Mesenchymal stem cell (in vitro differentiated cells and primary cell): Measurements from ENCODE around the gene SRSF4.

Experiments used
- DNase-seq: peaks from one replicate; pipeline ENCODE4 v3.0.0-alpha.2; 2013
- H2AFZ ChIP-seq: one replicate; pipeline ENCODE4 v1.6.1; 2013; ENCODE audit warnings: low read depth, mild to moderate bottlenecking, control low read depth, inconsistent platforms, low read length, moderate library complexity
- H2AK5ac ChIP-seq: 2 replicates; pipeline ENCODE4 v1.6.1; 2013; ENCODE audit warnings: low read length, moderate library complexity, mild to moderate bottlenecking, inconsistent platforms; ENCODE audit not compliant: severe bottlenecking
- H2BK120ac ChIP-seq: one replicate; pipeline ENCODE4 v1.6.1; 2013; ENCODE audit warnings: low read depth, mild to moderate bottlenecking, inconsistent platforms, low read length, moderate library complexity
- H2BK12ac ChIP-seq, 2 experiments: one replicate each; pipeline ENCODE4 v1.6.1; 2013; ENCODE audit warnings: inconsistent platforms in 2 of 2, low read length in 2 of 2, mild to moderate bottlenecking in 2 of 2, moderate library complexity in 2 of 2, control low read depth in 1 of 2
- H2BK15ac ChIP-seq: one replicate; pipeline ENCODE4 v1.6.1; 2013; ENCODE audit warnings: mild to moderate bottlenecking, low read depth, inconsistent platforms; ENCODE audit not compliant: poor library complexity, severe bottlenecking
- H2BK5ac ChIP-seq: 2 replicates; pipeline ENCODE4 v1.6.1; 2013; ENCODE audit warnings: low read depth, mild to moderate bottlenecking, low read length, control low read depth, inconsistent platforms; ENCODE audit not compliant: poor library complexity, severe bottlenecking
- H3K14ac ChIP-seq, 2 experiments: one replicate each; pipeline ENCODE4 v1.6.1; 2013; ENCODE audit warnings: inconsistent platforms in 2 of 2, low read length in 2 of 2, control low read depth in 1 of 2, mild to moderate bottlenecking in 1 of 2, moderate library complexity in 1 of 2
- H3K18ac ChIP-seq, 2 experiments: one replicate each; pipeline ENCODE4 v1.6.1; 2013; ENCODE audit warnings: inconsistent platforms in 2 of 2, low read length in 2 of 2, control low read depth in 1 of 2, low read depth in 1 of 2, mild to moderate bottlenecking in 1 of 2
- H3K23ac ChIP-seq, 2 experiments: one replicate each; pipeline ENCODE4 v1.6.1; 2013; ENCODE audit warnings: inconsistent platforms in 2 of 2, low read length in 2 of 2, mild to moderate bottlenecking in 2 of 2, moderate library complexity in 2 of 2, control low read depth in 1 of 2
- H3K27ac ChIP-seq: 2 replicates; pipeline ENCODE4 v1.5.1; 2013; ENCODE audit warnings: mild to moderate bottlenecking, moderate library complexity, low read length, control low read depth, inconsistent platforms; ENCODE audit not compliant: poor library complexity, severe bottlenecking
- H3K27me3 ChIP-seq, 2 experiments: 2 replicates each; pipeline versions ENCODE4 v1.6.1 to v1.7.0; 2013; ENCODE audit warnings: low read length in 2 of 2, mild to moderate bottlenecking in 2 of 2, moderate library complexity in 2 of 2, control low read depth in 1 of 2, inconsistent platforms in 1 of 2; ENCODE audit not compliant: control insufficient read depth in 1 of 2, insufficient read depth in 1 of 2
- H3K36me3 ChIP-seq, 2 experiments: 2 replicates each; pipeline versions ENCODE4 v1.6.1 to v1.7.0; 2013; ENCODE audit warnings: low read length in 2 of 2, control low read depth in 1 of 2, inconsistent platforms in 1 of 2, low read depth in 1 of 2, mild to moderate bottlenecking in 1 of 2; ENCODE audit not compliant: insufficient read depth in 2 of 2, control insufficient read depth in 1 of 2
- H3K4ac ChIP-seq, 2 experiments: one replicate each; pipeline ENCODE4 v1.6.1; 2013; ENCODE audit warnings: inconsistent platforms in 2 of 2, low read length in 2 of 2, mild to moderate bottlenecking in 2 of 2, moderate library complexity in 2 of 2, control low read depth in 1 of 2, low read depth in 1 of 2
- H3K4me1 ChIP-seq: 2 replicates; pipeline ENCODE4 v1.6.1; 2013; ENCODE audit warnings: low read depth, low read length, control low read depth; ENCODE audit not compliant: control insufficient read depth, insufficient read depth
- H3K4me2 ChIP-seq: 2 replicates; pipeline ENCODE4 v1.6.1; 2013; ENCODE audit warnings: low read length, mild to moderate bottlenecking, inconsistent platforms; ENCODE audit not compliant: poor library complexity, severe bottlenecking
- H3K4me3 ChIP-seq, 2 experiments: 2 replicates each; pipeline versions ENCODE4 v1.5.1 to v1.7.0; 2013; ENCODE audit warnings: low read length in 2 of 2, mild to moderate bottlenecking in 2 of 2, control low read depth in 1 of 2, low read depth in 1 of 2; ENCODE audit not compliant: insufficient read depth in 1 of 2
- H3K79me1 ChIP-seq: replicated peaks from 2 replicates; pipeline ENCODE4 v1.6.1; 2013; ENCODE audit warnings: mild to moderate bottlenecking, control low read depth, low read length, inconsistent platforms; ENCODE audit not compliant: poor library complexity, severe bottlenecking
- H3K9ac ChIP-seq: 2 replicates; pipeline ENCODE4 v1.7.0; 2013; ENCODE audit warnings: mild to moderate bottlenecking, low read length, moderate library complexity
- H3K9me3 ChIP-seq: 2 replicates; pipeline ENCODE4 v1.7.0; 2013; ENCODE audit warnings: mild to moderate bottlenecking, low read length; ENCODE audit not compliant: control insufficient read depth
- H4K8ac ChIP-seq: one replicate; pipeline ENCODE4 v1.6.1; 2013; ENCODE audit warnings: inconsistent platforms, mild to moderate bottlenecking, low read length, moderate library complexity
- H4K91ac ChIP-seq: one replicate; pipeline ENCODE4 v1.6.1; 2013; ENCODE audit warnings: mild to moderate bottlenecking, low read length, inconsistent platforms
- WGBS: methylation state at CpG from one replicate; pipeline ENCODE4 v1.1.7; 2013; ENCODE audit warnings: mixed read lengths; 5-methylcytosine and 5-hydroxymethylcytosine counted together

SRSF4 gene

DNA sequence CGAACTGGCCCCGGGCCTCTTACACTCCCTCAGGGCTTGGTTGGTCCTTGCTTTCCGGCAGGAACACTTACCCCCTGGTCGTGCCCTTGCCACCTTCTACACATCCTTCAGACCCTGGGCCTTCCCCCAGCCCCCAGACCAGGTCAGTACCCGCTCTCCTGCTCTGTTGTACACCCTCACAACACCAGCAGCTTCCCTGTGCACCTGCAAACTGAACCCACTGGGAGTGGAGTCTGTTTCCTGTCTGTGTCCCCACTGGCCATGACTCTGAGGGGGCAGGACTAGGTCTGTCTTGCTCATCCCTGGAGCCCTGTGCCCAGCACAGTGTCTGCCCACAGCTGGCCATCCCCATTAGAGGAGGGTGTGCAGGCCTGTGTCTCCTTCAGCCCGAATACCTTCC, 55.9 kb downstream of the SRSF4 start:
- Histone ChIP-seq H2BK15ac (no peak overlapping the region), H2BK5ac (no peak overlapping the region), H2AK5ac (no peak overlapping the region), H4K91ac (no peak overlapping the region), H2BK120ac (no peak overlapping the region), H3K79me1 (peaks cover 15% of the 10 kb centered on the region), H3K14ac (no peak overlapping the region), H3K4ac (no peak overlapping the region), H2AFZ (no peak overlapping the region), H2BK12ac (no peak overlapping the region), H3K23ac (no peak overlapping the region), H3K4me3 (no peak overlapping the region), H3K27ac (no peak overlapping the region), H3K18ac (no peak overlapping the region), H3K4me2 (no peak overlapping the region), H3K27me3 (peaks cover 6 to 15% of the 10 kb centered on the region in 2 experiments), H4K8ac (no peak overlapping the region), H3K36me3 (peaks cover 3 to 6% of the 10 kb centered on the region in 2 experiments), H3K9me3 (no peaks in the 10 kb centered on the region), H3K4me1 (peaks cover 27% of the 10 kb centered on the region), H3K9ac (peak overlapping the region; percentile 96)
- no peak for DNase-seq
- 93% methylated on average over 6 of the region's 6 CpGs for WGBS

DNA sequence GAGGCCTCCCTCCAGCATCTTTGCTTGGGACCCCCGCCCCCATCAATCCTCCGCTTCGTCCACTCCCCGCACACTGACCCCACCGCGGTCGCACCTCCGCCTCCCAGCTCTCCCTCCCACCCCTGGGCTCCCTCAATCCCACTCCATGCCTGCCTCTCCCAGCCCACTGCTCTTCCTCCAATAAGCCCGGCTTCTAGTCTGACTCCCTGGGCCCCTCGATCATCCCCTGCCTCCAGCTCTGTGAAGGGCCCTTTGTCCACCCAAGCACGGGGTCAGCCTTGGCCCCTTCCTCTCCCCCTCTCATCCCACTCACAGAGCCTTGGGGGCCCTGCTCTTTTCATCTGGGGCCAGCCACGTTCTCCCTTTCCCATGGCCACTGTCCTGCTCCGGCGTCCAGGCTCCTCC, 56.5 kb downstream of the SRSF4 start:
- peak overlapping the region; percentile 44 for H2AK5ac ChIP-seq
- peak overlapping the region in 1 of 2 experiments; percentile 89 for H3K4me3 ChIP-seq
- H2BK120ac ChIP-seq, result peak overlapping the region; percentile 82
- H3K23ac ChIP-seq, result no peak overlapping the region
- WGBS, result 84% methylated on average over 14 of the region's 14 CpGs
- H3K9me3 ChIP-seq, result no peaks in the 10 kb centered on the region
- peaks cover 9 to 12% of the 10 kb centered on the region in 2 experiments for H3K36me3 ChIP-seq
- H3K27me3 ChIP-seq, result peaks cover 6 to 15% of the 10 kb centered on the region in 2 experiments
- no peak overlapping the region for H3K27ac ChIP-seq
- H2BK5ac ChIP-seq, result no peak overlapping the region
- H3K14ac ChIP-seq, result no peak overlapping the region
- peak overlapping the region; percentile 69 for H4K8ac ChIP-seq
- peaks cover 17% of the 10 kb centered on the region for H3K79me1 ChIP-seq
- peaks cover 29% of the 10 kb centered on the region for H3K4me1 ChIP-seq
- peak overlapping the region in 1 of 2 experiments; percentile 24 for H3K4ac ChIP-seq
- H3K4me2 ChIP-seq, result peak overlapping the region; percentile 94
- H2AFZ ChIP-seq, result peak overlapping the region; percentile 5
- H2BK12ac ChIP-seq, result peak overlapping the region in 1 of 2 experiments; percentile 81
- H4K91ac ChIP-seq, result peak overlapping the region; percentile 49
- peak overlapping the region; percentile 61 to 63 for H3K18ac ChIP-seq
- DNase-seq, result no peak
- H3K9ac ChIP-seq, result peak overlapping the region; percentile 96
- H2BK15ac ChIP-seq, result peak overlapping the region; percentile 44

DNA sequence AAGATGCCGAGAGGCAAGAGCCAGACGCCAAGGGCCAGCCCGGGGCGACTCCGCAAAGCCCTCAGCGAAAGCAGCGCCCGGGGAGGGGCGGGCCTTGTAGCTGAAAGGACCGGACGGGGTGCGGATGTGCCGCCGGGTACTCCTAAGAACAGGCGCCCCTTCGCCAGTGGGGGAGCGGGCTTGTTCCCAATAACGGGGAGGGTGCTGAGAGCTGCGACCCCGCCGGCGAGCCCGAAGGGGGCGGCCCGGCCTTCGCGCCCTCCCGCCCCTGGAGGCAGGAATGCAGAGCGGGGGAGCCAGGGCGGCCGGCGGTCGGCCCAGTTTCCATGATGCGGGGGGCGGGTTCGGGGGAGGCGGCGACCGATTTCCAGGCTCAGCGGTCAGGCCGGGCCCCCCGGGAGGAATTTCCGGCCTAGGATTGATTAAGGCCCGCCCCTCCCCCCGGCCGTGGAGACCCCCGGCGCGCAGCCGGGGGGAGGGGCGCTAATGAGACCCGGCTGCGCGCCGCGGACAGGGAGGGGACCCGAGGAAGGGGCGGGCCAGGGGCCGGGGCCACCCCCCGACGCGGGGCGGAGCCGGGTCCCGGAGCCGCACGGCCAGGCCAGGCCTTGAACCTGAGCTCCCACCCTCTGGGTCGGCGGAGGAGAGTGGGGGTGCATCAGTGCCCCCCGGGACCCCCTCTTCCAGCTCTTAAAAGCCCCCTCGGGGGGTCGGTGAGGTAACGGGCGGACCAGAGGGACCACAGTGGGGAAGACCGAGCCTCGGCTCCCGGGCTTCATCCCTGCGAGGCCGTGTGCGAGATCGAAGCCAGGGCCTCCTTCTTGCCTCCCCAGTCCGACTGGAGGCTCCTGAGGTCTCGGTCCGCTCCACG, 57.1 kb downstream of the SRSF4 start:
- Histone ChIP-seq H4K91ac (peak overlapping the region; percentile 52), H2BK12ac (peak overlapping the region in 1 of 2 experiments; percentile 81), H3K4me2 (peak overlapping the region; percentile 94), H3K14ac (peak overlapping the region in 1 of 2 experiments; percentile 35), H2BK120ac (peak overlapping the region; percentile 82), H3K36me3 (peaks cover 11 to 14% of the 10 kb centered on the region in 2 experiments), H2AK5ac (peak overlapping the region; percentile 44), H3K4me1 (peaks cover 29% of the 10 kb centered on the region), H2BK5ac (no peak overlapping the region), H3K18ac (peak overlapping the region; percentile 73 to 84), H3K9me3 (no peaks in the 10 kb centered on the region), H3K23ac (peak overlapping the region in 1 of 2 experiments; percentile 2), H3K79me1 (peaks cover 17% of the 10 kb centered on the region), H3K4ac (peak overlapping the region; percentile 51 to 71), H3K9ac (peak overlapping the region; percentile 96), H4K8ac (peak overlapping the region; percentile 69), H3K27me3 (peaks cover 6 to 15% of the 10 kb centered on the region in 2 experiments), H3K27ac (peak overlapping the region; percentile 32), H3K4me3 (peak overlapping the region; percentile 71 to 89), H2BK15ac (peak overlapping the region; percentile 87), H2AFZ (peak overlapping the region; percentile 72)
- 9% methylated on average over 66 of the region's 85 CpGs for WGBS
- peak; percentile 85 for DNase-seq

DNA sequence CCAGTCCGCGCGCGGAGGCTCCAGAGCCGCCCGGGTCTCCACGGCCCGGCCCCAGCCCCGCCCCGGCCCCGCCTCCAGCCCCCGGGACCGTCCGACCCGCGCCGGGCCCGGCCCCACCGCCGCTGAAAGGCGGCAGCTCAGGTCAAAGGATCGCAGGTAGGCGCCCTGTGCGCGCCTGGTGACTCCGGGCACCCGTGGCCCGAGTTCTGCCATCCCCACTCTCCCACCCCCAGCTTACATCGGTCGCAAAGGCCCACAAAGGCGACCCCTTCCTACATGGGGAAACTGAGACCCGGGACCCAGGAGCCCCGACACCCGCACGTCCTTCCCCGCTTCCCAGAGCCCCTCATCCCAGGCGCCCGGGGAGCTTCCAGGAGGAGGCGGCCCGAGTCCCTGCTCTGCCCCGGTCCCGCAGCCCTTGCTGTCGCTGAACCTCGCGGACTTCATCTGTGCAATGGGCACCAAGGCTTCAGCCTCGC, 57.8 kb downstream of the SRSF4 start, which contains the start of gene TMEM200B:
Gene TMEM200B, minus strand, starts transcription at position 17 of the 479 bp plus-strand sequence. CDS start 2,075 bp downstream, outside the sequence.
- H3K36me3 ChIP-seq, result peaks cover 11 to 15% of the 10 kb centered on the region in 2 experiments
- H3K79me1 ChIP-seq, result peaks cover 17% of the 10 kb centered on the region
- peaks cover 6 to 14% of the 10 kb centered on the region in 2 experiments for H3K27me3 ChIP-seq
- peak within 1 kb of the TSS; percentile 58 for H4K8ac ChIP-seq
- peak within 1 kb of the TSS; percentile 84 for H4K91ac ChIP-seq
- H3K9ac ChIP-seq, result peak within 1 kb of the TSS; percentile 96
- peak within 1 kb of the TSS in 1 of 2 experiments; percentile 64 for H2BK12ac ChIP-seq
- H3K18ac ChIP-seq, result peak within 1 kb of the TSS; percentile 89 to 98
- H3K14ac ChIP-seq, result peak within 1 kb of the TSS in 1 of 2 experiments; percentile 79
- peak within 1 kb of the TSS; percentile 82 for H2BK120ac ChIP-seq
- peaks cover 29% of the 10 kb centered on the region for H3K4me1 ChIP-seq
- H3K4ac ChIP-seq, result peak within 1 kb of the TSS; percentile 51 to 84
- H3K4me3 ChIP-seq, result peak within 1 kb of the TSS; percentile 71 to 89
- H2BK15ac ChIP-seq, result peak within 1 kb of the TSS; percentile 87
- H3K27ac ChIP-seq, result peak within 1 kb of the TSS; percentile 32
- H3K4me2 ChIP-seq, result peak within 1 kb of the TSS; percentile 94
- no peak for DNase-seq
- 1% methylated on average over 32 of the region's 46 CpGs for WGBS
- H2BK5ac ChIP-seq, result no peak within 1 kb of the TSS
- H2AFZ ChIP-seq, result peak within 1 kb of the TSS; percentile 72
- no peaks in the 10 kb centered on the region for H3K9me3 ChIP-seq
- H3K23ac ChIP-seq, result peak within 1 kb of the TSS in 1 of 2 experiments; percentile 54
- H2AK5ac ChIP-seq, result no peak within 1 kb of the TSS
